Measurements from ENCODE around the gene ADORA2B. TPM values are rescaled to one million over a fixed set of nuclear protein-coding genes. Genes with fewer than 3 reads are reported as not detected.
"Not testable (repeated sequence)": the region's sequence is repeated elsewhere in the genome, so short reads cannot be mapped to it uniquely, and the experiment has no call there.

ADORA2B gene
- polyA plus RNA-seq, 1 donor from 2014 or later = 1.2 TPM

GRCh38 chr17:15973016-15973415, 28.1 kb downstream of the ADORA2B start:
- no peak overlapping the region for H3K4me3 Mint-ChIP-seq
- H3K9me3 Mint-ChIP-seq = no peaks in the 10 kb centered on the region
- peaks cover 11% of the 10 kb centered on the region for H3K27me3 Mint-ChIP-seq
- peaks cover 0 to 2% (median 0%) of the 10 kb centered on the region in 3 donors for H3K4me1 Mint-ChIP-seq
- no peak overlapping the region for H3K27ac Mint-ChIP-seq
- peaks cover 8% of the 10 kb centered on the region for H3K36me3 Mint-ChIP-seq

DNA sequence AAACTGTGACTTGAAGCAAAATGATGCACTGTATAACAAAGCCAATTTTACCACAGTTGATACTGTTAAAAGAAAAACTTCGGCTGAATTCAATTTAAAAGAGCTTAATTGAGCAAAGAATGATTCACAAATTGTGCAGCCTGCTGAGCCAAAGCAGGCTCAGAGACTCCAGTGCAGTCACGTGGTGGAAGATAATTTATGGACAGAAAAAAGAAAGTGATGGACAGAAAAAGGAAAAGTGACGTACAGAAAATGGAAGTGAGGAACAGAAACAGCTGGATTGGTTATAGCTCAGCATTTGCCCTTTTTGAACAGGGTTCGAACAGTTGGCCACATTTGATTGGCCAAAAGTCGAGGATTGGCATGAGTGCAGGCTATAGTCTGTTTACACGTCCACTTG, 28.9 kb downstream of the ADORA2B start:
- peaks cover 4% of the 10 kb centered on the region for H3K27me3 Mint-ChIP-seq
- H3K4me1 Mint-ChIP-seq = peaks cover 0 to 2% (median 0%) of the 10 kb centered on the region in 3 donors
- no peaks in the 10 kb centered on the region for H3K9me3 Mint-ChIP-seq
- no peak overlapping the region for H3K27ac Mint-ChIP-seq
- peaks cover 9% of the 10 kb centered on the region for H3K36me3 Mint-ChIP-seq
- H3K4me3 Mint-ChIP-seq = no peak overlapping the region

DNA sequence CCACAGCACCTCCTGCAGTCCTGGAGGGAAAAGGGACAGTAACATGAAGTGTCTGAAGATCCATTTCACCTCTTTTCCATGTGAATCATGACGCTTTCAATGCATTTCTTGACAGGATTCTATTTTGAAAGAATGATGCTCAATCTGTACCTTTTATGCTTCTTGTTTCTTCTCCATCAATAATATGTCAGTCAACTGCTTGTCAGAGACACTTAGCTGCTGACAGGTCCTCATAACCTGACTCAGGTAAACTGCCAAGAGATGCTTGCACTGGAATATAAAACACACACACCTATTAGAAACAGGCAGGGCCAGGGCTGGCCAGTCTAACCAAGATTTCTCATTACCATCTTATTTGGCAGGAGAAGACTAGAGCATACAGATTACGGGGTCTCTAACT, 33.0 kb downstream of the ADORA2B start:
- Mint-ChIP-seq H3K36me3 (peaks cover 17% of the 10 kb centered on the region), H3K4me3 (no peak overlapping the region), H3K27me3 (no peaks in the 10 kb centered on the region), H3K9me3 (no peaks in the 10 kb centered on the region), H3K4me1 (peaks cover 7 to 14% (median 13%) of the 10 kb centered on the region in 3 donors), H3K27ac (no peak overlapping the region)

GRCh38 chr17:15978606-15979005, 33.7 kb downstream of the ADORA2B start:
- Mint-ChIP-seq H3K4me3 (no peak overlapping the region), H3K36me3 (peaks cover 17% of the 10 kb centered on the region), H3K9me3 (no peaks in the 10 kb centered on the region), H3K4me1 (peaks cover 7 to 14% (median 13%) of the 10 kb centered on the region in 3 donors), H3K27me3 (no peaks in the 10 kb centered on the region), H3K27ac (no peak overlapping the region)

GRCh38 chr17:15979013-15979412, 34.1 kb downstream of the ADORA2B start:
- H3K4me1 Mint-ChIP-seq = peaks cover 7 to 14% (median 13%) of the 10 kb centered on the region in 3 donors
- not testable (repeated sequence) for H3K4me3 Mint-ChIP-seq, H3K9me3 Mint-ChIP-seq, H3K27me3 Mint-ChIP-seq, H3K27ac Mint-ChIP-seq
- H3K36me3 Mint-ChIP-seq = peaks cover 16% of the 10 kb centered on the region

- Mint-ChIP-seq H3K27ac (no peak overlapping the region), H3K4me3 (no peak overlapping the region), H3K27me3 (no peaks in the 10 kb centered on the region), H3K9me3 (no peaks in the 10 kb centered on the region), H3K36me3 (peaks cover 21% of the 10 kb centered on the region), H3K4me1 (peaks cover 7 to 14% (median 11%) of the 10 kb centered on the region in 3 donors)
Observed at GRCh38 chr17:15981208-15981607, 36.3 kb downstream of the ADORA2B start.

GRCh38 chr17:15981646-15982580, 37.0 kb downstream of the ADORA2B start:
- Mint-ChIP-seq H3K4me3 (no peak overlapping the region), H3K27me3 (no peaks in the 10 kb centered on the region), H3K27ac (no peak overlapping the region), H3K36me3 (peaks cover 18% of the 10 kb centered on the region), H3K4me1 (peaks cover 7 to 14% (median 11%) of the 10 kb centered on the region in 3 donors), H3K9me3 (no peaks in the 10 kb centered on the region)

GRCh38 chr17:15996322-15996721, 51.4 kb downstream of the ADORA2B start:
- no peaks in the 10 kb centered on the region for H3K27me3 Mint-ChIP-seq
- peaks cover 16 to 23% (median 18%) of the 10 kb centered on the region in 3 donors for H3K4me1 Mint-ChIP-seq
- no peak overlapping the region for H3K4me3 Mint-ChIP-seq
- peaks cover 1% of the 10 kb centered on the region for H3K36me3 Mint-ChIP-seq
- H3K9me3 Mint-ChIP-seq = no peaks in the 10 kb centered on the region
- H3K27ac Mint-ChIP-seq = no peak overlapping the region

GRCh38 chr17:15998031-15998562, 53.2 kb downstream of the ADORA2B start:
- Mint-ChIP-seq H3K27me3 (no peaks in the 10 kb centered on the region), H3K9me3 (peaks cover 0 to 2% (median 0%) of the 10 kb centered on the region in 3 donors), H3K27ac (peak overlapping the region; percentile 89 to 98 (median 91)), H3K4me1 (peaks cover 21 to 29% (median 26%) of the 10 kb centered on the region in 3 donors), H3K36me3 (peaks cover 10% of the 10 kb centered on the region), H3K4me3 (peak overlapping the region; percentile 89 to 97 (median 96))

- Mint-ChIP-seq H3K4me1 (peaks cover 21 to 29% (median 26%) of the 10 kb centered on the region in 3 donors), H3K4me3 (peak within 1 kb of the TSS; percentile 95 to 97 (median 96)), H3K36me3 (peaks cover 10% of the 10 kb centered on the region), H3K27ac (peak within 1 kb of the TSS; percentile 89 to 98 (median 91)), H3K27me3 (no peaks in the 10 kb centered on the region), H3K9me3 (peaks cover 0 to 2% (median 0%) of the 10 kb centered on the region in 3 donors)
Observed at GRCh38 chr17:15999141-15999973, 54.4 kb downstream of the ADORA2B start, which contains the start of the genes TTC19 and ZSWIM7. TTC19 (plus strand) TSS chr17:15999824; CDS start chr17:15999849, 25 bp downstream. ZSWIM7 (minus strand) TSS chr17:15999704; CDS start chr17:15999594, 110 bp downstream.

DNA sequence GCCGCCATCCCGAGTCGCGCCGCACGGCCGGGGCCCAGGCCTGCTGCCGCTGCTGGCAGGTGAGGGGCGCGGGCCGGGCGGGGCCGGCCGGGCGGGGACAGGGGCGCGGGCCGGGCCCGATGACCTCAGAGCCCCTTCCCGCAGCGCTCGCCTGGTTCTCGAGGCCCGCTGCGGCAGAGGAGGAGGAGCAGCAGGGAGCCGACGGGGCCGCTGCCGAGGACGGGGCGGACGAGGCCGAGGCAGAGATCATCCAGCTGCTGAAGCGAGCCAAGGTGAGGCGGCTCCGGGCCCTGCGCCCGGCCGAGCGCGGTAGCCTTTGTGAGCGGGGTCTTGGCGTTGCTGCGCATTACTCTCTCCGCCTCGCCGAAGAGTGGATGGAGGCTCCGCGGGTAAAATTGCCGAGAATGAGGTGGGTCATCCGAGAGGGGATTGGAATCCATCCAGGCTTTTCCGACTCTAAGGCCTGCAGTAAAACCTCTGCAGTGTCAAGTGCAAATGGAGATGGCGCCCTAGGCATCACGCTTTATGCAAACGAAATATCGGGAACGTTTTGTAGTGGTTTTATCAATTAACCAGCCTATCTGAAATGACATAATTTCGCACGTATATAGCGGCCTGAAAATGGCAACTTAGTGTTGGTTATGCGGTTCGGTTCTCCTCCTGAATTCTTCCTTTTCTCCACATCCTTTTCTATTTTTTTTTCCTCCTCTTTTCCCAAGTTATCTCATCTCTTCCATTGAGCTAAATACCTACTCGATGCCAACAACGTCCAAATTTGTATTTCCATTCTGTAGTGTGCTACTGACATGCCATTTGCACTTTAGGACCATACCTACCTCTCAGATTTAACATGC, 55.3 kb downstream of the ADORA2B start:
- Mint-ChIP-seq H3K27me3 (no peaks in the 10 kb centered on the region), H3K9me3 (peaks cover 0 to 2% (median 0%) of the 10 kb centered on the region in 3 donors), H3K4me3 (peak overlapping the region; percentile 87 to 95 (median 94)), H3K4me1 (peaks cover 20 to 29% (median 25%) of the 10 kb centered on the region in 3 donors), H3K27ac (peak overlapping the region; percentile 89 to 95 (median 91)), H3K36me3 (peaks cover 10% of the 10 kb centered on the region)

DNA sequence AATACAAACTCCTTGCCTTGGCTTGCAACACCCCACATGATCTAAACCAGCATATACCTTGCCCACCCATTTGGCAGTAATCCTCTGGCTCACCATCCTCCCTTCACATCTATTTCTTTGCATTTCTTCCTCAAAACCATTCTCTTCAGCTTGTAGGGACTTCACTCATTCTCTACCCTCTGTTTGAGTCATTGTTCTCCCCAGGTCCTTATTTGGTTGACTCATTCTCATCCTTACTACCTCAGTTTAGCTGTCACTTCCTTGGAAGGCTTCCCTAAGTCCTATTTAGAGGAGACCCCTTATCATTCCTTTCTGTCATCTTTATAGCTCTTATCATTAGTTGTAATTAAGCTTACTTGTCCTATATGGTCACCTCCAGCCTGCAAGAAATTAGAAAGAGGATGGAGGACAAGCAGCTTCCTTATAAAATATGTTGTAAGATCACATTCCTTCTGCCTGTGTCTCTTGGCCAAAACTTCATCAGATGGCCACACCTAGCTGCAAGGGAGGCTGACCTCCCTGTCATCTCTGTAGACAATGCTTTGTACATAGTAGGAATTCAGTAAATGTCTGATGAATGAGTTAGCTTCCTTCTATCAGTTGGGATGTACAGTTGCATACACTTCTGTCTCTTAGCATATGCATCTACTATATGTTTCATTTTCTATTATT, 56.4 kb downstream of the ADORA2B start:
- Mint-ChIP-seq H3K9me3 (peaks cover 0 to 2% (median 0%) of the 10 kb centered on the region in 3 donors), H3K4me1 (peaks cover 20 to 29% (median 25%) of the 10 kb centered on the region in 3 donors), H3K27me3 (no peaks in the 10 kb centered on the region), H3K36me3 (peaks cover 9% of the 10 kb centered on the region), H3K27ac (peak overlapping the region in 2 of 3 donors; percentile 89 to 91), H3K4me3 (peak overlapping the region; percentile 87 to 95 (median 94))

DNA sequence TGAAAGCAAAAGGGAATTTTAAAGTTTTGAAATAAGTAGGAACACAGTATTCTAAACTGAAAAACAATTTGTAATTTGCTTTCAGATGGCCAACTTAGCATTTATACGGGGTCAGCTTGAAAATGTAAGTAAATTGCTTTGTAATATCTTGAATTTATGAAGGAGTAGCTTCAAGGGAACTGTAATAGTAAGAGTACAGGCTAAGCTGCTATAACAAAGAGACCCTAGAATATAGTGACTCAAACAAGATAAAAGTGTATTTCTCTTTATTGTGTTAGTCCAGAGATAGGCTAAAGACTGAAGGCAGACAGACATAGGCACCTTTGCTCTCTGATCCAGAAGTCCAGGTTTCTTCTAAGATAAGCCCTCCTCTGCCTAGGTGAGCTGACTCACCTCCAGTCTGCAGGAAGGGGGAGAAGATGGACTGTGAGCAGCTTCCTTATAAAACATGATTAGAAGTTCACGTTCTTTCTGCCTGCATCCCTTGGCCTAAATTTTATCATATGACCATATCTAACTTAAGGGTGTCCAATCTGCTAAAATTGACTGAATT, 57.9 kb downstream of the ADORA2B start:
- H3K27me3 Mint-ChIP-seq = no peaks in the 10 kb centered on the region
- H3K4me1 Mint-ChIP-seq = peaks cover 20 to 29% (median 25%) of the 10 kb centered on the region in 3 donors
- peak overlapping the region in 2 of 4 donors; percentile 5 to 95 for H3K4me3 Mint-ChIP-seq
- peaks cover 9% of the 10 kb centered on the region for H3K36me3 Mint-ChIP-seq
- peaks cover 0 to 2% (median 0%) of the 10 kb centered on the region in 3 donors for H3K9me3 Mint-ChIP-seq
- peak overlapping the region in 1 of 3 donors; percentile 89 for H3K27ac Mint-ChIP-seq
